A673 (cell line): ENCODE data around the gene GRAMD2A.

Experiments used
- CTCF ChIP-seq: fragments of 300-800, 200-600 bp; sonication (generic); conservative IDR thresholded peaks from 2 replicates; pipeline ENCODE4 v1.5.1; 2017; ENCODE audit warnings: low read depth, mild to moderate bottlenecking, antibody characterized with exemption, low read length, moderate library complexity, mixed read lengths
- EZH2 ChIP-seq: fragments of 200-600 bp; sonication (generic); IDR thresholded peaks from 2 replicates; pipeline ENCODE4 v1.6.1; 2017; ENCODE audit warnings: borderline replicate concordance, low read depth, mild to moderate bottlenecking, mixed read lengths, antibody characterized with exemption, low read length; ENCODE audit not compliant: poor library complexity, severe bottlenecking

GRCh38 chr15:72196409-72197040, 1.1 kb downstream of the GRAMD2A start:
- no peak for TF ChIP-seq CTCF
- TF ChIP-seq EZH2, result no peak
